ENCODE data around the gene RABL3. TPM values are rescaled to one million over a fixed set of nuclear protein-coding genes. Genes with fewer than 3 reads are reported as not detected.
"Not testable (repeated sequence)": the region's sequence is repeated elsewhere in the genome, so short reads cannot be mapped to it uniquely, and the experiment has no call there.

The RABL3 gene
- total RNA-seq, 6 experiments from 2014 or later, result 32.0 to 39.4 (median 36.9) TPM

DNA sequence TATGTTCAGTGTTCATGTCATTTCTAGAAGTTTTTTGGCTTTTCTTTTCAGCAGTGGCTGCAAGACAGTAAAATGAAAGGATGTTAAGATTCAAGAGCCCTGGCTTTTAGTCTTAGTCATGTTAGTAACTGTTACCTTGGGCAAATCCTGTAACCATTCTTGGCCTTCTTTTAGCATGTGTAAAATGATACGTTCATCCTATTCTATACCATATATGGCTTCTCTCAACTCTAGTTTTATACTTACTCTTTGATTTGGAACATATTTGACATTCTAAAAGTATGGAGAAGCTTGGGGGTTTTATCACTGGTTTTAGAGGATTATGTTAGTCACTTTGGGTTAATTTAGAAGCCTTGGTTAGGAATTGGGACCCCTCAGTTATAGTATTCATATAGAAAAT is 20.3 kb upstream of the RABL3 start:
- peaks cover 90% of the 10 kb centered on the region for H3K4me1 Mint-ChIP-seq (ENCODE audit: low read depth)
- peaks cover 13% of the 10 kb centered on the region for H3K9me3 Mint-ChIP-seq
- H3K27me3 Mint-ChIP-seq (ENCODE audit: insufficient read depth), result no peaks in the 10 kb centered on the region
- DNase-seq, result peak; percentile 45
- peak overlapping the region; percentile 82 for H3K27ac Mint-ChIP-seq
- H3K36me3 Mint-ChIP-seq (ENCODE audit: low read depth), result peaks cover 56% of the 10 kb centered on the region
- peak overlapping the region; percentile 51 for H3K4me3 Mint-ChIP-seq
- TF ChIP-seq, protein P1, sequence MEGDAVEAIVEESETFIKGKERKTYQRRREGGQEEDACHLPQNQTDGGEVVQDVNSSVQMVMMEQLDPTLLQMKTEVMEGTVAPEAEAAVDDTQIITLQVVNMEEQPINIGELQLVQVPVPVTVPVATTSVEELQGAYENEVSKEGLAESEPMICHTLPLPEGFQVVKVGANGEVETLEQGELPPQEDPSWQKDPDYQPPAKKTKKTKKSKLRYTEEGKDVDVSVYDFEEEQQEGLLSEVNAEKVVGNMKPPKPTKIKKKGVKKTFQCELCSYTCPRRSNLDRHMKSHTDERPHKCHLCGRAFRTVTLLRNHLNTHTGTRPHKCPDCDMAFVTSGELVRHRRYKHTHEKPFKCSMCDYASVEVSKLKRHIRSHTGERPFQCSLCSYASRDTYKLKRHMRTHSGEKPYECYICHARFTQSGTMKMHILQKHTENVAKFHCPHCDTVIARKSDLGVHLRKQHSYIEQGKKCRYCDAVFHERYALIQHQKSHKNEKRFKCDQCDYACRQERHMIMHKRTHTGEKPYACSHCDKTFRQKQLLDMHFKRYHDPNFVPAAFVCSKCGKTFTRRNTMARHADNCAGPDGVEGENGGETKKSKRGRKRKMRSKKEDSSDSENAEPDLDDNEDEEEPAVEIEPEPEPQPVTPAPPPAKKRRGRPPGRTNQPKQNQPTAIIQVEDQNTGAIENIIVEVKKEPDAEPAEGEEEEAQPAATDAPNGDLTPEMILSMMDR (IDR thresholded peaks at IDR 0.05), result no peak

DNA sequence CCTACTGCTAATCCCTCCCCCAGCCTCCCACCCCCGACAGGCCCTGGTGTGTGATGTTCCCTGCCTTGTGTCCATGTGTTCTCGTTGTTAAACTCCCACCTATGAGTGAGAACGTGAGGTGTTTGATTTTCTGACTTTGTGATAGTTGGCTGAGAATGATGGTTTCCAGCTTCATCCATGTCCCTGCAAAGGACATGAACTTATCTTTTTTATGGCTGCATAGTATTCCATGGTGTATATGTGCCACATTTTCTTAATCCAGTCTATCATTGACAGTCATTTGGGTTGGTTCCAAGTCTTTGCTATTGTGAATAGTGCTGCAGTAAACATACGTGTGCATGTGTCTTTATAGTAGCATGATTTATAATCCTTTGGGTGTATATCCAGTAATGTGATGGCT is 16.2 kb upstream of the RABL3 start:
- H3K27me3 Mint-ChIP-seq (ENCODE audit: insufficient read depth); DNase-seq: not testable (repeated sequence)
- H3K4me1 Mint-ChIP-seq (ENCODE audit: low read depth), result peaks cover 61% of the 10 kb centered on the region
- H3K9me3 Mint-ChIP-seq, result peaks cover 13% of the 10 kb centered on the region
- H3K36me3 Mint-ChIP-seq (ENCODE audit: low read depth), result peaks cover 73% of the 10 kb centered on the region
- H3K27ac Mint-ChIP-seq, result peak overlapping the region; percentile 44
- H3K4me3 Mint-ChIP-seq, result peak overlapping the region; percentile 56; the same call in 1 of the 2 replicates

DNA sequence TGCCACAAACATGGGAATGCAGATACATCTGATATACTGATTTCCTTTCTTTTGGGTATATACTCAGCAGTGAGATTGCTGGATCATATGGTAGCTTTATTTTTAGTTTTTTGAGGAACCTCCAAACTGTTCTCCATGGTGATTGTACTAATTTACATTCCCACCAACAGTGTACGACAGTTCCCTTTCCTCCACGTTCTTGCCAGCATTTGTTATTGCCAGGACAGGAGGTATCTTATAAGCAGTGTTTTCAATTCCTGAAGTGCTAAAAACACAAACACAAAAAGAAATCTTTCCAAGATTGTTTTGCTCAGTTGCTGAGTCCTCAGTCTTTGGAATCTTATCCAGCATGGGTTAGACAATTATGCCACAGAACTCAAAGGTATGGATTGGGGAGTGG is 13.7 kb upstream of the RABL3 start:
- H3K4me3 Mint-ChIP-seq, result no peak overlapping the region
- peaks cover 52% of the 10 kb centered on the region for H3K4me1 Mint-ChIP-seq (ENCODE audit: low read depth)
- no peak for DNase-seq
- H3K27ac Mint-ChIP-seq, result no peak overlapping the region
- H3K9me3 Mint-ChIP-seq, result peaks cover 13% of the 10 kb centered on the region
- peaks cover 80% of the 10 kb centered on the region for H3K36me3 Mint-ChIP-seq (ENCODE audit: low read depth)
- H3K27me3 Mint-ChIP-seq (ENCODE audit: insufficient read depth), result no peaks in the 10 kb centered on the region; the same call in 1 of the 2 replicates
- TF ChIP-seq, protein P1 (IDR thresholded peaks at IDR 0.05), result no peak

DNA sequence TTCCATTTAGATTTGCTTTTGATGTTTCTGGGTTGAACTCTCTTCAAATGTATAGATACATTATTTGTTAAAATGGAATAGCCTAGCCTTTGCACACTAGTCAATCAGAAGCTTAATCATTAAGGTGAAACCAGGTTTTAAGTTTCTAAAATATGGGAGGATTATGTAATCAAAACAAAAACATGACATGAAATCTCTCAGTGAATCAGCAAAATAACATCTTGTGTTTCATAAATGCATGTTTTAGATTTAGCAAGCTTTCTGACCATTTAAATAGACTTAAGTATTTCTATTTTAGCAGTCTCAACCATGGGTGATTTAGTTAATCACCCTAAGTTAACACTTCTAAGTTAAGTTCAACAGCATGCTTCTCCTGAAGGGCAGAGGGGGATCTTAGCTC is 11.5 kb upstream of the RABL3 start:
- no peak for DNase-seq
- H3K36me3 Mint-ChIP-seq (ENCODE audit: low read depth), result peaks cover 66% of the 10 kb centered on the region
- H3K4me3 Mint-ChIP-seq, result no peak overlapping the region
- H3K27ac Mint-ChIP-seq, result peak overlapping the region; percentile 76
- peaks cover 45% of the 10 kb centered on the region for H3K4me1 Mint-ChIP-seq (ENCODE audit: low read depth)
- TF ChIP-seq, protein P1 (IDR thresholded peaks at IDR 0.05), result no peak
- peaks cover 5% of the 10 kb centered on the region for H3K9me3 Mint-ChIP-seq
- H3K27me3 Mint-ChIP-seq (ENCODE audit: insufficient read depth), result no peaks in the 10 kb centered on the region; the same call in 1 of the 2 replicates

DNA sequence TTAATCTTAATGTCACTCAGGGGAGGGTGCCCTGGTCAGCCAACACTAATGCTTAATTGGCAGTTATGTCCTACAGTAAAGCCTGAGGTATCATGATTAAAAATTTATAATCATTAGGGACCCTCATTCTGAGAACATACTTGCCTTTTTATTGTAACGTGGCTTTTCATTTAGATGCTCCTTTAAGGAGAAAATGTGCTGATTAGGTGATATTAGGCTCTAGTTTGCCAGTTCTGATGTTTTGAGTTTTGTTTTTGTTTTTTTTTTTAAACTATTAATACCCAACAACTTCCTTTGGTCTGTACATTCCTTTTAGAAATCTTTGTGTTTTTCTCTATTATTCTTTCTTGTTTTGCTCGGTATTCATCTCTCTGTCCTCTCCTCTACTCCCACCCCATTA is 10.5 kb upstream of the RABL3 start:
- Mint-ChIP-seq H3K4me3 (no peak overlapping the region), H3K27ac (peak overlapping the region; percentile 51; the same call in 1 of the 2 replicates)

DNA sequence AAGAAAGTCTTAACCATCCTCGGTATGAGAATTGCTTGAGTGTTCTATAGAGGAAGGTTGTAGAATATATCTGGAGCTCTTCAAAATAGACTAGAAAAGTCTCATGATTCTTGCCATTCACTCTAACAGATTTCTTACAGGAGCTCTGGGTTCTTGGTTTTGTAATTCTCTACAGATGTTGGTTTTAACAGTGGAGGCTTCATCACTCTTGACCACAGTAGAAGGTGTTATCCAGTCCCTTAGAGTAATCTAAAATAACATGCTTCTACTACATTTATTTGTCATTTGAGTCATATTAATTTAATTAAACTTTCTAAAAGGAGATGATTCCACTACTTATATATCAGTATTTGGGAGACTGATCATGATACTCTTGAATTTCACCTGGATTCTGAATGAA is 9.9 kb upstream of the RABL3 start:
- Mint-ChIP-seq H3K27me3 (ENCODE audit: insufficient read depth) (no peaks in the 10 kb centered on the region; the same call in 1 of the 2 replicates), H3K9me3 (peaks cover 4% of the 10 kb centered on the region), H3K4me3 (no peak overlapping the region), H3K4me1 (ENCODE audit: low read depth) (peaks cover 40% of the 10 kb centered on the region), H3K27ac (peak overlapping the region; percentile 51), H3K36me3 (ENCODE audit: low read depth) (peaks cover 54% of the 10 kb centered on the region)
- TF ChIP-seq, protein P1 (IDR thresholded peaks at IDR 0.05), result no peak
- no peak for DNase-seq

More for the DNA sequence above, 10.5 kb upstream of the RABL3 start:
- TF ChIP-seq, protein P1 (IDR thresholded peaks at IDR 0.05), result no peak
- Mint-ChIP-seq H3K36me3 (ENCODE audit: low read depth) (peaks cover 57% of the 10 kb centered on the region), H3K4me1 (ENCODE audit: low read depth) (peaks cover 40% of the 10 kb centered on the region), H3K27me3 (ENCODE audit: insufficient read depth) (no peaks in the 10 kb centered on the region; the same call in 1 of the 2 replicates), H3K9me3 (no peaks in the 10 kb centered on the region; the same call in 1 of the 2 replicates)
- no peak for DNase-seq

Data from HFFc6 (cell line).